Measurements from ENCODE around the gene TDO2.
"Not testable (repeated sequence)": the region's sequence is repeated elsewhere in the genome, so short reads cannot be mapped to it uniquely, and the experiment has no call there.

The TDO2 gene

DNA sequence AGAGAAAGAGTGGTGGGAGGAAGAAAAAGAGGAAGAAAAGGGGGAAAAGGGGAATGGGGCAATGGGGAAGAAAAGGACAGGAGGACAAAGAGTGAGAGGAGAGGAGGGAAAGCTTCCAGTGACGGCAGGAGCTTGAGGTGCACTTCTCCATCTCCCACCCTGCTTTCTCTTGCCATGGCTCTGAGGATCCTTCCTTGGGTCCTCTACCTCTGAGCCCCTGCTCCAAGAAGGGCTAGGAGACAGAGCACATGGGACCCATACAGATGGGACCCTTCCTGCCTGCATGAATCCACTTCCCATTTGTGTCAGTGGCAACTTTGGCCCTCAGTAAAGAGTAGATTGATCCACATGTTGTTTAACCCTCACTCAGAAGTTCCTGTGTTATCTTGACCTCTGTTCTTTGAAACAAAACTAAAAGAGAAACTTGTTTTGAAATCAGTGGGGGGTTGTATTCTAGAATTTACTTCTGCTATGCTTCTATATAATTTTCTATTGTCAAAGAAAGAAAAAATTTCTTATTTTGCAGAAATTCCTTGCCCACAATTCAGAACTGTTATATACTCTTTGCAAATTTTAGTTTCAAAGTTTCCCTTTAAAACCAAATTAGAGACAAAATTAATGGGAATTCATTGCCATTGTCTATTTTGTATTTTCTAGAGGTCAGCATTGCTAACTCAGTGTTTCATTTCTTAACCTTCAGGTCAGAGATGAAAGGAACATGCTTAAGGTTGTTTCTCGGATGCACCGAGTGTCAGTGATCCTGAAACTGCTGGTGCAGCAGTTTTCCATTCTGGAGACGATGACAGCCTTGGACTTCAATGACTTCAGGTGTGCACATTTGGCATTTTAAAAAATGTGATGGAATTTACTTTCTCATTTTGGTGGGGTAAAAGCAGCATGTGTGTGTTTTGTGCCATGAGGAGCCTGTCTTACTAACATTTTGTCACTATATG, 5.0 kb downstream of the TDO2 start:
- DNase-seq: no peak

DNA sequence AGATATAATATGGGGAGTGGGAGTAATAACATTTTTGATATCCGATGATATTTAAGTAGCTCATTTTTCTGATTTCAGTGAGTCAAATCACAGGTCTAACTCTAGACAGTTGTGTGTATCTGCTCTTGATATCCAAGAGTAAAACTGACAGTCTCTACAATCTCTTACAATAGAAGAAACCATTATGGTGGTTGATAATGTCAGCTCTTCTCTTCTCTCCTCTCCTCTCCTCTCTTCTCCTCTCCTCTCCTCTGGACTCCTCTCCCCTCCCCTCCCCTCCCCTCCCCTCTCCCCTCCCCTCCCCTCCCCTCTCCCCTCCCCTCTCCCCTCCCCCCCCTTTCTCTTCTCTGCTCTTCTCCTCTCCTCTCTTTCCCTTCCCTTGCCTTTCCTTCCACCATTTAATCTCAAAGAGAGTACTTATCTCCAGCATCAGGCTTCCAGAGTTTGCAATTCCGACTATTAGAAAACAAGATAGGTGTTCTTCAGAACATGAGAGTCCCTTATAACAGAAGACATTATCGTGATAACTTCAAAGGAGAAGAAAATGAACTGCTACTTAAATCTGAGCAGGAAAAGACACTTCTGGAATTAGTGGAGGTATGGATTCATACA, 6.2 kb downstream of the TDO2 start:
- DNase-seq: no peak

DNA sequence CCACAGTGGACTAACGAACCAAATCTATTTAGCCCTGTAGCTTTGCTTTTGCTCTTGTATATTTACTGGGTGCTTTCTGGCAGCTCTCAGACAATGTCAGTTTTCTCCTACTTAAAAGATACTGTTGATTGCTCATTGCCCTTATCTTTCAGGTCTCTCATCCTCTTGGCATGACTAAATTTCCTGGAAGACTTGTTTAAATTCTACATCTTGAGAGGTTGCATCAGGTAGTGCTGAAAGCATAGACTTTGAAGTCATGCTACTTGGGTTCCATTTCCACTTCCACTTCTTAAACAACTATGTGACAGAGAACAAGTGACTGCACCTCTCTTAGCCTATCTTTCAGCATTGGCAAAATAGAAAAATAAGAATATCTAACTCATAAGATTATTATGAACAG, 8.4 kb downstream of the TDO2 start:
- no peak for DNase-seq

DNA sequence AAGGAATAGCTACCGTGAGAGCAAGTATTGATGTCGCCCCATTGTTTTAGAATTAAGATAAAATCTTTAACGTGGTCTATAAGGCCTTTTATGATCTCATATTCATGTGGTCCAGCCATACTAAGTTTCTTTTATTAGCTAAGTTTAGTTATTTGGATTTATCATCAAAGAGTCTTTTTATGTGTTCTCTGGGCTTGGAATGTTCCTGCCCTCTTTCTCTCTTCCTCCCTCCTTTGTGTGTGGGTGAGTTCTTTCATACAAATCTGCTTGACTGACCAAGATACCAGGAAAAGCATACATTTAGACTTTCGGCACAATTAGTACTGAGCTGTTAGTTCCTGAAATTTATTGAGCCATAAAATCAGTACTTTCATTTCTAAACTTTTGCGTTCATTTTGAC, 11.3 kb downstream of the TDO2 start:
- DNase-seq: no peak

DNA sequence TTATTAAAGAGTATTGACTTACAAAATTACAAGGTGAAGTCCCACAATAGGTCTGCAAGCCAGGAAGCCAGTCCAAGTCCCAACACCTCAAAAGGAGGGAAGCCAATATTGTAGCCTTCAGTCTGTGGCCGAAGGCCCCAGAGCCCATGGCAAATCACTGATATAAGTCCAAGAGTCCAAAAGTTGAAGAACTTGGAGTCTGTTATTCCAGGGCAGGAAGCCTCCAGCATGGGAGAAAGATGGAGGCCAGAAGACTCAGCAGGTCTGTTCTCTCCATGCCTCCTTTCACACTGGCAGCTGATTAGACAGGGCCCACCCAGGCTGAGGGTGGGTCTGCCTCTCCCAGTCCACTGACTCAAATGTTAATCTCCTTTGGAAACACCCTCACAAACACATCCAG, 18.1 kb downstream of the TDO2 start:
- DNase-seq: no peak

DNA sequence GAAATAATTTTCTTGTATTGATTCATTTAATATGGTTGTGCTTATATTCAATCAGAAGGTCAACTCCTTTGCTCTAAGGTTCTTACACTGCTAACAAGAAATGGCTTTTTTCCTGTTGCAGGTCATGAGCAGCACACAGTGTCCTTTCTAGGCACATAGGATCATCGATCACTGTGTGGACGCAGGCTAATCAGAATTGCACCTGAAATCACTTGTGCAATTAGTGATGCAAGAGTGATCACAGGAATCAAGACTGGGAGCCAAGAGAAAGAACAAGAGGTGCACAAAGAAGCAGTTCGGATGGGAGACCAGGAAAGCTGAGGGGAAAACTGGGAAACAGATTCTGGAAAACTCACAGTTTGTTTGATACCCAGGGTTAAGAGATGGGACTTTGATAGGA, 21.1 kb downstream of the TDO2 start:
- no peak for DNase-seq

DNA sequence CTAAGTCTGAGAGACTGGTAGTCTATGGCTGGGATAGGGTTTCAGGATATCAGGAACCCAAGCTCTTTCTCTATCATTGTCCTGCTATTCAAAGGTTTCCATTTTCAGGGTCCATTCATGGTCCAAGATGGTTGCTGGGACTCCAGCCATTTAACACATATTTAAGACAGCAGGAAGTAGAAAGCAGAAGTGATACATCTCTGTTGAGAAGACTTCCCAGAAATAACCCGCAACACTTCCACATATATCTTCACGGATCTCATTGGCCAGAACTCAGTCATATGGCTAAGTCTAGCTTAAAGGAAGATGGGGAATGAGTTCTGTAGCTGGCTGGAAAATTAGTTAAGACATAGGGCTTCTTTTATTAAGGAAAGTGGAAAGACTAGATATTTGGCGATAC, 26.3 kb downstream of the TDO2 start:
- no peak for DNase-seq

DNA sequence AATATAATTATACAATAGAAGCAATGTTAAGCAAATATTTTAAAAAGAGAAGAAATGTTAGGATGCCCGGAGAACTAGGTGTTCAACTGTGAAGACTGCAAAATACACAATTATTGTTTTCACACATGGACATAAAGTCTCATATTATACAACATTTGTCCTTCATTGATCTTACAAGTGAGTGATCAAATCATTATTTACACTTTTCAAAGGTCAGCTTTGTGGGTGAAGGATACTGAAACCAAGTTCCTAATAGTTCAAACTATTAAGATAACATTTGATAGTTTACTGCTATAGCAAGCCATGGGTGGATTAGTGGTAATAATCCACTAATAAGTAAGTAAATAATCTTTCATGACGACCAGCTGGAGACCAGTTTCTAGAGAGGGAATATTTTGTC, 26.8 kb downstream of the TDO2 start:
- DNase-seq: no peak

DNA sequence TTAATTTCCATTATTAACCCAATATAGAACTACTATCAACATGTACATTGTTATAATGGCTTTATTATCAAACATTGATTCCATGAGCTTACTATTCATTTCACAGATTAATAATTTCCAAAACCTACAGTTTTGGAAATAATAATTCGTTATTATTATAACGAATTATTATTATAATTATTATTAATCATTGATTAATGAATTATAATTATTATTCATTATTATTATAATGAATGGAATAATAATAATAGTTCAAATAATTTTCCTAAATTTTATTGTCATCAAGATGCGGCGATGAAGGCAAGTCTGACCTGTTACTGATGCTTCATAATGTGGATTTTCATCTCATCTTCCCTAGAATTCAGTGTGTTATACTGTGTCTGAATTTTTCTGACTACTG, 28.1 kb downstream of the TDO2 start:
- no peak for DNase-seq

DNA sequence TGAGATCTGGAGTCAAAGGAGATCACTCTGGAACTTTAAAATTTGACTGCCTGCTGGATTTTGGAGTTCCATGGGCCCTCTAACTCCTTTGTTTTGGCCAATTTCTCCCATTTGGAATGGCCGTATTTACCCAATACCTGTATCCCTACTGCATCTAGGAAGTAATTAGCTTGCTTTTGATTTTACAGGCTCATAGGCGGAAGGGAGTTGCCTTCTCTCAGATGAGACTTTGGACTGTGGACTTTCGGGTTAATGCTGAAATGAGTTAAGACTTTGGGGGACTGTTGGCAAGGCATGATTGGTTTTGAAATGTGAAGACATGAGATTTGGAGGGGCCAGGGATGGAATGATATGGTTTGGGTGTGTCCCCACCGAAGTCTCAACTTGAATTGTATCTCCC, 31.1 kb downstream of the TDO2 start:
- DNase-seq: not testable (repeated sequence)

DNA sequence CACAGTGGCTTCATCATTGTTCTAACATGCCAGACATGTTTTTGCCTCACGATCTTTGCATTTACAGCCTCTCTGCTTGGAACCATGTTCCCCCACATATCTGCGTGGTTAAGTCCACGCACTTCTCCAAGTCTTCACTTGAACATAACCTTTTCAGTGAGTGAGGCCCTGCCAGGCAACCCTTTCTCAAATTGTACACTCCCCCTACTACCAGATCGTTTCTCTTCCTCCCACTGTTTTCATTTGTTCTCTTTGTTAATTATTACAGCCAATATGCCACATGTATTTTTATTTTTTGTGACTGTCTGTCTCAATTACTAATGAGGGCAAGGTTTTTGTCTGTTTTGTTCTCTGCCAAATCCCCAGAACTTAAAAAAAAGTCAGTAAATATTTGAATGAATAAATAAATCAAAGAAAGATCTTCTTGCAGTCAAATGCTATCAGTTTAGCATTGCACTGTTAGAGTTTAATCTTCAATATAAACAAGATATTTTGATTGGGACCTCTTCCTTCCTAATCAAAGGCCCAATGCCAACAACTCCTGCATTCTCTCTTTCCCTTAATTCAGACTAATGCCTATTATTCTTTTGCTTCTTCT, 32.0 kb downstream of the TDO2 start:
- no peak for DNase-seq

DNA sequence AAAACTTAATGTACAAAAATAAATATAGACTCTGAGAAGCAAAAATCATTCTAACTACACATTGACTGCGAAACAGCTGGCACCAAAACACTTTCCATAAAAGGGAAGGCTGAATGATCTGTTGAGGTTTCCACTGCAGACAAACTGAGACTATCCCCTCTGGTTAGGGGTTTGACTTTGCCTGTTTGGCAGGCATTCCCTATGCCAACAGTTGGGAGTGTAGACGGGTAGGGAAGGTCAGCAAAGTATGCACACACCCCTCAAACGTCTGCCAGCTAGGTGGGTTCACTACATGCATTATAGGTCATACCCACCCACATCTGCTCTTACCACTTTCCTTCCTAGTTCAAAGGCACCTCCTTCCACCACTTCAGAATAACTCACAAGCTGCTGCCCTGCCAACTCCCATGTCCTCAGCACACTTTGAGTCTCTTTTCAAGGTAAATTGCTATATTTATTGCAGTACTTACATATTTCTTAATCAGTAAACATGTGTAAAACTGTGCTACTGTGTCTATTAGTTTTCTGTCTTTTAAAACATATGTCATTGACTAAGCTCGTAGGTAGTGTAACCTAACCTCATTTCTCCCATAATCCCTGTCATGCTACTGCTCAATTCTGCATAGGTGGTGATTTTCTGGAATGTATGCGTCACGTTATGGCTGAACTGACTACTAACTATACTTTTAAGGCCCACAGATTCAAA, 37.7 kb downstream of the TDO2 start:
- DNase-seq: no peak

DNA sequence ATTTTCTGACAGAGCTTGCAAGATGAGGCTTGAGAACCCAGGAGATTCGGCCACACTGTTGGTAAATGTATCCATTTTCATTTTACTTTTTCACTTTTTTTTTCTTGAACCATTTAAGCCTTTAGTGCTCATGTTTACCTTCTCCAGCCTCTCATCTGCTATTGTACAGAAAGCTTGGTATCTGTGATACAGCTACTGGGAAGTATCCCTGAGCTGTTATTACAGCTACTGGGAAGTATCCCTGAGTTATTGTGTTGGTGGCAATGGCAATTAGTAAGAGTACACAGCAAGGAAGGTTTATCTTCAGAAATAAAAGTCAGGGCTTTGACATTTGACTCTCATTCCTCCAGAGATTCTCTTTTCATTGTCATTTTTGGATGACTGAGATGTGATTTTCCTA, 38.3 kb downstream of the TDO2 start:
- DNase-seq: no peak

DNA sequence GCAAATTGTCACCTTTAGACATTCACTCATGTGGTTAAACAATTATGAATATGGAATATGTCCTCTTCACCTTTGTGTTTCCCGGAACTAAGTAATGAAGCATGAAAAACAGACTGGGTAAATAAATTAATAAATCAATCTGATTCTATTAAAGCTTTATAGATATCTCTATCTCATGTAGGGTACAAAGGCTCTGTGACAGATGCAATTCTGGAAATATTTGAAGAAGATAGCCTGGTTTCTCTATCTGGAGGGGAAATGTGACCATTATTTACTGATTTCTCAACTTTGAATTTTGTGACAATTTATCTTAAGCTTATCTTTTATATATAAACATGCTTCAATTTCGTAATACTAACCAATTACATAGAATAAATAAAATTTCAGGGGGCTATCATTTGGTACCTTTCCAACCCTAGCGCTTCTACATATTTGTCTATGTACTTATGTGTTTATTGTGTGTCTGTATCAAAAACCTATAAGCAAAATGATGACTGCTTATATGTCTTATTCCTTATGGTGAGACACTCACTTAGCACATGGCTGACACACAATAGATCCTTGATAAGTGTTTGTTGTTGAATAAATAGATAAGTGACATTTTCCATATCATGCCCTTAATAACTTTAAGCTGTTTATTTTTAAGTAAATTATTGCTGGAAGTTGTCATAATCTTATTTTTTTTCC, 40.3 kb downstream of the TDO2 start:
- no peak for DNase-seq

DNA sequence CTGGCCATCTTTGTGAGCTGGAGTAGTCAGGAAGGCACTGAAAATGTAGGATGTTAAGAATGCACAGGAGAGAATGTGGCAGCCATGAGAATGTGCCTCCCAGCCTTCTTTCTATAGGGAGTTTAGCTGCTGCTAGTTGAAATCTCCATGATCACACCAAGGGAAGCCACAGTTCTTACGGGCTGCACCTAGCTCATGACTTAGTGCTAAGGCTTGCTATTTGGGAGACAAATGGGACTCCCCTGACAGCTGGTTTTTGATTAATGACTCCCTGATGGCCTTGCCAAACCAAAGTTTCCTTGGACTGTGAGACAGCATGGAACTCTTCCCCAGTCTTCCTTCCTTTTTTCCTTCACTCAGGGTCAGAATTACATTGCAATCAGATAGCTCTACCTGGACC, 41.0 kb downstream of the TDO2 start:
- no peak for DNase-seq

DNA sequence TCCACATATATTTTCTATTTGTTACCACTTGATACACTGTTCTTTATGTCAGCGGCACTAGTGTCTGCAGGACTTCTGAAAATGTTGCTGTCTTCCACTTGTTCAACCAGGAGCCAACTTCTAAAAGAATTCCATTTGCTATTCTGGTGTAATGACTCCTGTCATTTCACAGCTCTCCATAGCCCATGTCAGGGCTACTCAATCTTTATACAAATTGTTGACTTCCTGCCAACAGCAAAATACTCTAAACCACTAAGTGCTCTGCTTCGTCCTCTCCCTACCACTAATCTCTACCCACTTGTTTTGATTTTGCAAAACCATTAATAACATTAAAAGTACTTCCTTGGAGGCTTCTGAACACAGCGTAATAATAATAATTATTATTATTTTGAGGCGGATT, 43.0 kb downstream of the TDO2 start:
- no peak for DNase-seq

DNA sequence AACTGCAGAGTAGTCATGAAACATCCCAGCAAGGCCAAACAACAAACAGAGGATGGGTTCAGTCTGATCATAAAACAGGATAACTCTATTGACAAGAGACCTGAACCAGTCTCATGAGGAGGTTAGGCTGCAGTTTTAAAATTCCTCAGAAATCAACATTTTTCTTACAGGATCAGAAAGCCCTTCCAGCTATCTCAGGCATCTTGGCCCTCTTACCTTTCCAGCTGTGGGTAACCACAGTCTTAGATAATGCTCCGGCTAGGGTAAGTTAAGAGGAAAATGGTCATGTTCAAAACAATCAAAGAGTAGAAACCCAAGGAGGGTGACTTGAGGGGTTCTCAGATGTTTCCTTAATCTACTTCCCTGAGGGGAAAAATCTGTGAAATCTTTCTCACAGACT, 45.0 kb downstream of the TDO2 start:
- no peak for DNase-seq

DNA sequence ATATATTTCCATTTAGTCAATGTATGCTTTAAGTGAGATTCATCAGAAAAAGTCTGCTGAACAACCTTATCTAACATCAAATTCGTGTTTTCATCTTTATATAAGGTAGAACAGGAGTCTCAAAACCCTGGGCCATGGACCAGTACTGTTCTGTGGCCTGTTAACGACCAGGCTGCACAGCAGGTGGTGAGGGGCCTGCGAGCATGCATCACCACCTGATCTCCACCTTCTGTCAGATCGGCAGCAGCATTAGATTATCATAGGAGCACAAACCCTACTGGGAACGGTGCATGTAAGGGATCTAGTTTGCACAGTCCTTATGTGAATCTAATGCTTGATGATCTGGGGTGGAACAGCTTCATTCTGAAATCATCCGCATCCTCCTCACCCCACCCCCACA, 47.0 kb downstream of the TDO2 start:
- DNase-seq: no peak

DNA sequence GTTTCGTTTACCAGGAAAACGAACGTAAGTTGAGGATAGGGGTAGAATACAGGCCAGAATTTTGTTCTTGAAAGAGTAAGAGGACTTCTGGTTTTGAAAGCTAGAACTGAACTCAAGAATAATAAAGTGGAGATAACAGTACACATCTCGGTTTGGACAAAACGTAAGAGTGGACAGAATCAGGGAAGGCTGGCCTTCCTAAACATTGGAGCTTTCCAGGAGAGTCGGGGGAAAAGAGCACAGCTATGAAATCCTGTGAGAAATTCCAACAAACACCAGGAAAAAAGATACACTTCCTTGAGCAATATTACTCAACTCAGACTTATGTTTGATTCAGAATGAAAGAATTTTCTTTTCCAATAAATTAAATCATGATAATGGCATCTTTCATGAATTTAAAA, 49.0 kb downstream of the TDO2 start:
- DNase-seq: no peak

DNA sequence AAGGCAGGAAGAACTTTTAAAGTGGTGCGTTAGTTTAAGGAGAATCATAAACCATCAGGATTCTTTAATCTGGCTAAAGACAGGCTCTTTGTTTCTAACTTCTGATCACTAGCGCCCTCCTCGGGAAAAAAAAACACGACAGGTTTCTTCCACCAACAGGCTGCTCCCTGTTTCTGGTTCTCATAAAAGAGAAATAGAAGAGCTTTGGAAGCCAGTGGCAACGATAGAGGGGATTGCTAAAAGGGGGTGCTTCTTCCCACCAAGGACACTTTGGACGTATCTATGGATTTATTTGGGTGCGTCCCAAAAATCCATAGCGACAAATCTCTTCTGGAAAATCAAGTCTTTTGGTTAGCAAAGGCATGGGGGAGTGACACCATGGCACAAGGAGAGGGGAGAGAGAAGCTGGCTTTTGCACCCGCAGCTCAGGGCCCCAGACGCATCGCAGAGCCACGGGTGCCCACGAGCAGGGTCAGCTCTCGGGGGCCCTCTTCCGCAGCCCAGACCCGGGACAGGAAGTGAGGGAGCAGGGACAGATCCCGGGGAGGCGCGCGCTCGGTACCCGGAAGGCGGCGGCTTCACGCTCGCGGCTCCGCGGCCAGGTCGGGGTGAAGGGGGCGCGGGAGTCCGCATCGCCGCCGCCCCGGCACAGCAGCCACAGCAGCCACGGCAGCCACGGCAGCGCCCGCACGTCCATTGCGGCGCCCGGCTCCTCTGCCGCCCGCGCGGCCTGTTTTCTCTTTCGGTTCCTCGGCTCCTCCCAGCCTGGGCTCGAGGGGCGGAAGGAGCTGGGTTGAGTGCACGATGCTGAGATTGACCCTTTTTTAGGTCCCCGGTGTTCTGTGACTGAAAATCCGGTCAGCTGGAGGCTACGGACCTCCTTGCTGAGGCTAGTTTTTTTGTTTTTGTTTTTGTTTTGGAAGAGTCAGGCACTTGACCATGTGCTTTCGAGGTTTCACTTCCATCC, 49.9 kb downstream of the TDO2 start, which contains the start of gene CTSO:
CTSO (minus strand) TSS at position 716 of the 967 bp plus-strand sequence; CDS start at position 697, 19 bp downstream.
- DNase-seq: peak; percentile 62

DNA sequence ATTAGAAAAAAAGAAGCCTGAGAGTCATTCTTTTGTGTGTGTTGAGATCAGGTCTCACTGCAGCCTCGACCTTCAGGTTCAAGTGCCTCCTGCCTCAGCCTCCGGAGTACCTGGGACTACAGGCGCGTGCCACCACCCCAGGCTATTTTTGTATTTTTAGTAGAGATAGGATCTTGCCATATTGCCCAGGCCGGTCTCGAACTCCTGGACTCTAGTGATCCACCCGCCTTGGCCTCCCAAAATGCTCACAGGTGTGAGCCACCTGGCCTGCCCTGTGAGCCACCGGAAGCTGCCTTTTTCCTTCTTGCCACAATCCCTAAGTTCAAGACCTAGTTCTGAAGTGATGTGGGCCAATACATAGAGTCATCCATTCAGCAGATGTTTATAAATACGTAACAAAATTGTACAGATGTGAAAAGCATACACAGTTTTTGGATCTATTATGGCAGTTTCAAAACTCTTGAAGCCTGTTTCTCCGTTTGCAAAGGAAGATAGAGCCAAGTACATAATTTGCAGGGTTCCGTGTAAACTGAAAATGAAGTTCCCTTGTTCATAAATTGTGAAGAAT, 50.7 kb downstream of the TDO2 start:
- DNase-seq: no peak
